H7 (cell line): ENCODE measurements around the gene ACKR2. TPM values are rescaled to one million over a fixed set of nuclear protein-coding genes. Genes with fewer than 3 reads are reported as not detected.
A peak's percentile ranks its signal among the peaks of the same experiment; 100 is the strongest.

ENCODE experiments used
- DNase-seq: peaks from one replicate; pipeline ENCODE4 v3.0.0; 2012
- H3K27me3 ChIP-seq: 2 replicates; pipeline ENCODE4 v1.6.0; 2011; ENCODE audit warnings: mild to moderate bottlenecking, low read length; ENCODE audit not compliant: control insufficient read depth, insufficient read depth
- H3K36me3 ChIP-seq: replicated peaks from 2 replicates; pipeline ENCODE4 v1.5.1; 2011; ENCODE audit warnings: low read length; ENCODE audit not compliant: control insufficient read depth, insufficient read depth
- H3K4me3 ChIP-seq: 2 replicates; pipeline ENCODE4 v1.5.1; 2011; ENCODE audit warnings: low read depth, mild to moderate bottlenecking, control low read depth, low read length, moderate library complexity; ENCODE audit not compliant: insufficient read depth
- total RNA-seq: library from RNA; depleted of rRNA; stranded (reverse); fragments of >200 nt; shearing (Covaris generic); gene quantifications from 2 replicates; pipeline ENCODE4 v1.2.3, GENCODE V29; 2014

Gene ACKR2
- total RNA-seq, 1 experiment from 2014 or later, result not detected

GRCh38 chr3:42830437-42831320 lies 21.4 kb downstream of the ACKR2 start:
- Histone ChIP-seq H3K36me3 (no peaks in the 10 kb centered on the region), H3K27me3 (no peaks in the 10 kb centered on the region), H3K4me3 (no peak overlapping the region)
- DNase-seq, result peak; percentile 68

GRCh38 chr3:42831321-42831713 lies 22.1 kb downstream of the ACKR2 start:
- Histone ChIP-seq H3K27me3 (no peaks in the 10 kb centered on the region), H3K4me3 (no peak overlapping the region), H3K36me3 (no peaks in the 10 kb centered on the region)
- peak; percentile 72 for DNase-seq

DNA sequence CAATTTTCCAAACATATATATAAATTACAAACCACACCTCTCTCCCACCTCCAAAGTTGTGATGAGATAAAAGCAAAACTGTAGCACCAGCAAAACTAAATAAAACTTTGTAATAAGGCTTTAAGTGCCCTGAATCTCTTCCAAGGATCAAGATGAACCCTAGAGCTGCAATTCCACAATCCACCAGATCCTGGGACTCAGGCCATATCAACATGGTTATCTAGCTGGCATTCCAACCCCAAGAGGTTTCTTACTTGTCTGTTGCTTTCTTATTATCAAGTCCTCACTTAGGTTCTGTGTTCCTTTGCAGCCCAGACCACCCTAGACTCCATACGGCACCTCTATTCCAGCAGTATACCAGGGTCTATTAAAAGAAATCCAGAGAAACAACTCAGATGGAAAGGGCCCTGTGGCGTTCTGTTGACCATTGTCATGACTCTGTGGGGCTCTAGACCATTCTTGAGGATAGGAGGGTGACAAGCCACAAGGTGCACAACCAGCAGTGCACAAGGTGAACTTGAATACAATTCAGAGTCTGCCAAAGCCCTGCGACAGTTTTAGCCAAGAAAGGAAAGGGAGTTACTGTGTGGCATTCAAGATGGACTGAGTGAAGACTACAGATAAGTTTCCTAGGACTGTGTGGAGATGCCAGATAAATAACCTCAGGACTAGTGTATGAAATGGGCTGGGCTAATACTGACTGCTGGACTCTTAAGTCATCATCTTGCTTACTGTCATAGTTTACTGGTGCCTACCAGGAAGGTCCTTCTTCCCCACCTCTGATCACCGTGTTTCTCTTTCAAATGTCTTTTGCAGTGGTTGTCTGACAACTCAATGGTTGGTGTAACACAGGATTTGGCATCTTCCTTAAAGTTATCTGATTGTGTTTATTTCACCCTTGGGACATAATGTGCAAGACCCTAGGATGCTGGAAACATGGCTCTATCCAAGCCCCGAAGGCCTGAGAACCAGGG lies 27.2 kb downstream of the ACKR2 start:
- DNase-seq, result no peak
- Histone ChIP-seq H3K4me3 (no peak overlapping the region), H3K27me3 (no peaks in the 10 kb centered on the region), H3K36me3 (no peaks in the 10 kb centered on the region)

DNA sequence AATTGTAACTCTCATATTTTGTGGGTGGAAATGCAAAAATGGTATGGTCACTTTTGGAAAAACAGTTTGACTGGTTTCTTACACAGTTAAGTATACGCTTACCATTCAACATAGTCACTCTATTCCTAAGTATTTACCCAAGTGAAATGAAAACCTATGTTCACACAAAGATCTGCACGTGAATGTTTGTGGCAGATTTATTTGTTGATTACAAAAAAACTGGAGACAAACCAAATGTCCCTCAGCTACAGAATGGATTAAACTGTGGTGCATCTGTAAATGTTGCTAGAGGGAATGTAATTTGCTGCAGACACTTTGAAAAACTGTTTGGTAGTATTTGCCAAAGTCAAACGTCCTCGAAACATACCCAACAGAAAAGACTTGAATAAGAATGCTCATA lies 29.3 kb downstream of the ACKR2 start:
- no peak for DNase-seq

GRCh38 chr3:42839616-42840015 lies 30.4 kb downstream of the ACKR2 start:
- Histone ChIP-seq H3K27me3 (no peaks in the 10 kb centered on the region), H3K4me3 (no peak overlapping the region), H3K36me3 (no peaks in the 10 kb centered on the region)
- DNase-seq, result peak; percentile 56

More for the DNA sequence above, 29.3 kb downstream of the ACKR2 start:
- no peak overlapping the region for H3K4me3 ChIP-seq
- H3K36me3 ChIP-seq, result no peaks in the 10 kb centered on the region
- no peaks in the 10 kb centered on the region for H3K27me3 ChIP-seq

DNA sequence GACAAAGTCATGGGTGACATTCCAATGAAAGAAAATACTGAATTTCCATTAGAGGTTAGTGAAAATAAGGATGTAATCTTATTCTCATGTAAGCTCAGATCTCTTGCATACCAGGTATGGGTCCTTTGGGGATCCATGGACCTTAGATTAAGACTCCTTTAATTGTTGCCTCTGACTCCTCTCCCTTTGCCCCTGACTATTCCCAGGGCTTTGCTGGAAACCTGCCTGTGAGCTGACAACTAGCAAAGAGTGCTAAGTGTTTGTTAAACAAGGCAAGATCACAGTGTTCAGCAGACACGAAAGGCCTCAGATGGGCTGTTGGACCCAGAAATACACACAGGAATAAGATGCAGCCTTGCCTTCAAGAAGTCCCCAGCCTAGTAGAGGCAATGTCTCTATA lies 32.1 kb downstream of the ACKR2 start:
- no peak for DNase-seq

GRCh38 chr3:42843713-42844411 lies 34.6 kb downstream of the ACKR2 start:
- Histone ChIP-seq H3K4me3 (no peak overlapping the region), H3K36me3 (no peaks in the 10 kb centered on the region), H3K27me3 (no peaks in the 10 kb centered on the region)
- DNase-seq, result no peak

More for the DNA sequence above, 32.1 kb downstream of the ACKR2 start:
- H3K36me3 ChIP-seq, result no peaks in the 10 kb centered on the region
- no peaks in the 10 kb centered on the region for H3K27me3 ChIP-seq
- no peak overlapping the region for H3K4me3 ChIP-seq

DNA sequence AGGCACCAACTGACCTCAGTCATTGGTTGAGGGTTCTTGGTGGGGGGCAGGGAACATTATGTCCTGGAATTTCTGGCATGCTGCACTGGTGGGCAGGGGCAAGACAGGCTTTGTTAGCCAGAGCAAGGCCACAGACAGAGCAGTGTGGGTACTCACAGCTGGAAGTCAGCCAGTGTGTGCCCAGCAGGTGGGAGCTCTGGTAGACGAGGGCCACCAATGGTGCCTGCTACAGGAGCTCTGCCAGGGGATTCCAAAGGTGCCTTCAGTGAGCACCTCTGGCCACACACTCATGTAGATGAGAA lies 35.1 kb downstream of the ACKR2 start:
- Histone ChIP-seq H3K36me3 (no peaks in the 10 kb centered on the region), H3K27me3 (no peaks in the 10 kb centered on the region), H3K4me3 (no peak overlapping the region)
- no peak for DNase-seq

DNA sequence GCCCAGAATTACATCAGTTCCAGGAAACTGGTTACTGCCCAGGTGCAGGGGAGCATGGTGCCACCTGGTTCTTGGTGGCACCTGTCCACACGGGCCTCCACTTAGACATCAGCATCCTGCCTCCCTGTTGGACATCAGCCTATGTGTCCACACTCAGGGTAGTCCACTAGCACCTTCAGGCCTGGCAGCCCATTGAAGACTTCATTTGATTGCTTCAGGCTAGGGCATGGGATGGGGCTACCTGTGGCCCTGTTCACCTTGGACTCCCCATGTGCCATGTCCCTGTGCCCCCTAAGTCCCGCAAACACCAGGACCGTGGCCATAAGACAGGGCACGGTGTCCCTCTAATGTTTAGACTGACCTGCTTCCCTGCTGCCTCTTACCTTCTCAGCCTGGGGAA lies 35.6 kb downstream of the ACKR2 start:
- Histone ChIP-seq H3K36me3 (no peaks in the 10 kb centered on the region), H3K4me3 (no peak overlapping the region), H3K27me3 (no peaks in the 10 kb centered on the region)
- DNase-seq, result no peak

DNA sequence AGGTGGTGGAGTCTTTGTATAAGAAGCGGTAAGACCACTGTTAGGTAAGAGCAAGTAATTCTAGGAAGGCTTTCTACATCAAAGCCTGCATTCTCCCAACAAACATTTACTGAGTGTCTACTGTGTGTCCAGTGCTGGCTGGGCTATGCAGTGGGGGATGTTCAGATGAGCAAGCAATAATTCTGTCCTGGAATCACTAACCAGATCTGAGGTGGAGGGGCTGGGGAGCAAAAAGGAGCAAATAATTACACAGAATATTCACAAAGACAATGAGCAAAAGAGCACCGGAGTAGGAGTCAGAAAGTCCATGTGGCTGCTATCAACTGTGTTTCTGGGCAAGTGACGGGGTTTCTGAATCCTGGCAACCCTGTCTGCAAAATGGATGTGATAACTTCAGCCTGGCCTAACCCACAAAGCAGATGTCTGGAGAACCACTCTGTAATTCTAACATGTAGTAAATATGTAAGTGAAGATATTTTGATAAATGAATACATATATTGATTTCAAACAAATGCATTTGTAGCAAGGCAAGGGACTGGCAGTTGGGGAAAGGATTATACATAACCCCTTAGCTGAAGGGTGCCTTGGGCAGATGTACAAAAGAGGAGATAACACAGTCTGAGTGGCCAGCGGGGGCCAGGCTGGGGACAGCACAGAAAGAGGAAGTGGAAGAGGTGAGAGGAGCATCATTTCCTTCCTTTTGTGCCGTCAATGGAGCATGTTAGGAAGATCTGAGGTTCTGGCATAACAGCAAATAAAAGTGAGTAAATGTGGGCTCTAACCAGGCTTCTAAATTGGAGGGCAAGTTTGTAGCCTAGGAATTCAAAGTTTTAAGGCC lies 37.7 kb downstream of the ACKR2 start:
- no peak for DNase-seq
- H3K4me3 ChIP-seq, result no peak overlapping the region
- H3K36me3 ChIP-seq, result no peaks in the 10 kb centered on the region
- no peaks in the 10 kb centered on the region for H3K27me3 ChIP-seq

DNA sequence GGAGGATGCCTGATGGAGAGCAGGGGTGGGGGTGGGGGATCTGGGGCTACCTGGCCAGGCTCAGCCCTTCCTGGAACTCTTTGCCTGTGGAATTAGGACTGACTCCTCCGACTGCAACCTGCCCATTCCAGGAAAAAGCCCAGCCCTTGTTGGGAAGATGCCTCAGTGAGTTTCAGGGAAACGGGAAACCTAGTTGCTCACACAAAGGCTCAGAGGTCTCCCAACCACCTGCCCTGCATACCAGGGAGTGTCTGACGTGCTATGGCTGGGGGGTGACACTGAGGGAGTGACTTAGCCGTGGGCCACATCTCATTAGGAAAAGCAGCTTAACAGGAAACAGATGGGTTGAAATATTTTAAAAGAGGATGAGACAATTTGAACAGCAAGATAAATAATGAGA lies 38.5 kb downstream of the ACKR2 start:
- H3K36me3 ChIP-seq, result no peaks in the 10 kb centered on the region
- H3K4me3 ChIP-seq, result no peak overlapping the region
- no peaks in the 10 kb centered on the region for H3K27me3 ChIP-seq
- DNase-seq, result no peak

DNA sequence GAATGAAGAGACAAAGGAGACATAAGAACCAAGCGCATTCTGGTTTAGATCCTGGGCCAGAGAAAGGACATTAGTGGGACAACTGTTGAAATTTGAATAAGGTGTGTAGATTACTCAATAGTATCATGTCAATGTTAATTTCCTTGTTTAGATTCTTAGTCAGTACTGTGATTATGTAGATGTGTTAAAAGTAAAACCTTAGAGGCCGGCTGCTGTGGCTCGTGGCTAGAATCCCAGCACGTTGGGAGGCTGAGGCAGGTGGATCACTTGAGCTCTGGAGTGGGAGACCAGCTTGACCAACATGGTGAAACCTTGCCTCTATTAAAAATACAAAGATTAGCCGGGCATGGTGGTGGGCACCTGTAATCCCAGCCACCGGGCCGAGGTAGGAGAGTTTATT lies 39.8 kb downstream of the ACKR2 start:
- no peaks in the 10 kb centered on the region for H3K27me3 ChIP-seq
- no peak overlapping the region for H3K4me3 ChIP-seq
- H3K36me3 ChIP-seq, result no peaks in the 10 kb centered on the region
- DNase-seq, result no peak

- Histone ChIP-seq H3K27me3 (no peaks in the 10 kb centered on the region), H3K4me3 (no peak overlapping the region), H3K36me3 (no peaks in the 10 kb centered on the region)
- no peak for DNase-seq
Observed at GRCh38 chr3:42850263-42850662, 41.0 kb downstream of the ACKR2 start.
